Measurements from ENCODE around the gene PTPRR.

PTPRR gene

DNA sequence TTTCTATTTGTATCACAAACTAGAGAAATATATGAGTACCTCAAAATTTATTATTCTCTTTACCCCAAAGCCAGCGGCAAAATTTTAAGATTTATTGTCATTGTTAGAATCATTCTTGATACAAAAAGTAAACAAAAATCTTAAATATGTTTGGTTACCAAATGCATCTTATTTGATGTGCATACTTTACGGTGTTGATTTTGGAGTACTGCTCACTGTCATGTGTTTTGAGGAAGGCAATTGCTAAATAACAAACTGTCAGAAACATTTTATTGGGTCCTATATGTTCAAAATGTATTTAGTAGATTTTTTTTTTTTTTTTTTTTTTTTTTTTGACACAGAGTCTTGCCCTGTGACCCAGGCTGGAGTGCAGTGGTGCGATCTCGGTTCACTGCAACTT, 124.9 kb downstream of the PTPRR start:
- DNase-seq (ENCODE audit: low read depth), result no peak

DNA sequence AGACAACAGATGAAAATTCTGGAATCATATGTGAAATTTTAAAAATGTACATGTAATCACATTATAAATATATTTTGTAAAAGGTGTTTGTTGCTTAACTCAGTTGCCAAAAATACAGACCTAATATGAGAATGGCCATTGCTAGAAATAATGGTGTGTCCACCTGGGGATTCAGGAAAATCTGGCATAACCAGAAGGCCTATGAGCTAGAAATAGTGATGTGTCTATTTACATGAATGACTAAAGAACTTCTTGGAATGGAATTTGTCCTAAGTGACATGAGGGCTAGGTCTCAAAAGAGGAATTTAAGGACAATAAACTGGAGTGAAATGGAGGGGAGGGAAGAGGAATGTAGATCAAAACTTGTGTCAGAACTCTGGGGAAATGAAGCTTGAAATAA, 126.4 kb downstream of the PTPRR start:
- DNase-seq (ENCODE audit: low read depth), result no peak

DNA sequence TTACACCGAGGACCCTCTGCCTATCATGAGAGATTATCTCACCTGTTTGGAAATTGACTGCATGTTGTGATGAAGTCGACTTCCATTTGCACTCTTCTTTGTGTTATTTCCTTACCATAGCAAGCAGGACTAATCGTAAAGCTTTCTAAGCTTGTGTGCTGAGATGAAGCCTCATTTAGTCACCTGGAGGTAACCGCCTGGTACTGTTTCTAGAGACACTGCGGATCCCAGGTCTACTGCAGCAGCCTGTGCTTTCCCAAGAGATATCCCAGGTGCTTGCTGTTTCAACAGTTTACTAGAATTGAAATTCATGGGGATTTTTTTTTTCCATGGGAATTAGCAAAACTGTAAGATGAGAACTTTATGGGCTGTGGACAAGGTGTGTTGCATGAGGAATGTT, 131.8 kb downstream of the PTPRR start:
- no peak for DNase-seq (ENCODE audit: low read depth)

DNA sequence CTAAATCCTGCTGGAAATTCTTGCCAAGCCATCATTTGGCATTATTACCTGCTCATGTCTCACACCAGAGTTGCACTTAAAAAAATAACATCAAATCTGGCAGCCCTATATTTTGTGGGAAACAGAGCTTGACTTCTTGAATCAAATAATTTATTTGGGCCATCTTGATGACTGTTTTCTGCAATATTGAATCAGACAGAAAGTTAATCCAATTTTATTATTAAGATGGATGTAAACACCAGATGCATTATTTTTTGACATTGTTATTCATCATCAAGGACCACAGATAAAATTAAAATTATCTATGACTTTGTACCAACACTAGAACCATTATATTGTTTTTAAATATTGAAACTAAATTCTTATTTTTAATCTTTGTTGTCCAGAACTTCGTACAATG, 132.9 kb downstream of the PTPRR start:
- DNase-seq (ENCODE audit: low read depth), result no peak

DNA sequence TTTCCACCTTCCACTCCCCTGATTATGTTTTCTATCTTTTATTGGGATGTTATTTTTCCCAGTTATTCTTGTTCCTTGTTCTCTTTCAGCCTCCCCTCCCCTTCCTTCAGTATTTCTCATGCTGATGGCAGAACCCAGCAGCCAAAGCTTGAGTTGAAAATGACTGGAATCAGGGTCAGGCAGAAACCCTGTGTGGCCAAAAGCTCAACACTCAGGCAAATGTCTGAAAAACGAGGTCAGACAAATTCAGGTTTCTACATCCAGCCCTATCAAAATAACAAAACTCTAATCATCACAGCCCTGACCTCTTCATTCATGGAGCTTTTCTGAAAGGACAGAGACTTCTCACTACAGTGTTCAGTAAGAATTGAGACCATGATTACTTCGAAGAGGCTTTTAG, 134.6 kb downstream of the PTPRR start:
- DNase-seq (ENCODE audit: low read depth), result no peak

DNA sequence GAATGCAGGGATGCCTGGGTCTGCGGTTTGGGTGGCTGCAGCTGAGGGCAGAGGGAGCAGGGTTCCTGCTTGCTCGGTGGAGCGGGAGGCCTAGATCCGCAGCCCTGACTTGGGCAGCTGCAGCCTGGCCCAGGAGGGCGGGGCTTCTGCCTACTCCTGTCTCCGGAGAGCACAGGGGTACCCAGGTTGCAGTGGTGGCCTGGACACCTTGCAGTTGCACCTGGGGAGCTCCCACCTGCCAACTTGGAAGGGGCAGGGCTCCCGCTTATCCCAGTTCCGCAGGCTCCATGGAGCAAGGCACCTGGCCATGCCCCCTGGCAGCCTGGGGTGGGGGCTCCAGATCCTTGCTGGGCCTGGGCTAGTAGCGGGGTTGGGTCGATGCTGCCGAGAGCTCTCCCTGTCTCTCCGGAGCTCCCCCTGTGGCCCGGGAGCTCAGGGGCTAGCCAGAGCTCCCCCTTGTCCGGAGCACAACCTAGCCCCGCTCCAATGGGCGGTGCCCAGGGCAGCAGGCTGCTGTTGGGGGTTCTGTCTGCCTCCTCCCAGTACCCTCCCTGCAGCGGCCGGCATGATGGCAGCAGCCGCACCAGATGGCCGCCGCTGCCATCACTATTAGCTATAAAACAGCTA, 136.4 kb downstream of the PTPRR start:
- DNase-seq (ENCODE audit: low read depth), result no peak

DNA sequence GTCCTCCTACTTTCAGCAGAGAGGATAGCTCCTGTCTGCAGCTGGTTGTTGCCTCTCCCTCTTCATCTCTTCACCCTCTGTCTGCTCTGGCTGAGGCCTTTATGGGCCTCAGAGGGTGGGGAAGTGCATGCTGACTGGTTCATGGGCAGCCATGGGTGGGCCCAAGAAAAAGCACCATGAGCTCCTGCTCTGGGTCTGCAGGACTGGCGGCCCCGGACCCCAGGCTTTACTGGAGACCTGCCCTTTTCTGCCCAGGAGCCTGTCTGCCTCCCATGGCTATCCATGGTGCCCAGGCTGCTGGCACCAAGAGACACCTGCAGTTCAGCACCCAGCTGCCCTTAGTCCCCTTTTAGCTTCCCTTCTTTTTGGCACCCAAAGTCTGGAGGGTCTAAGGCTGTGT, 137.1 kb downstream of the PTPRR start:
- DNase-seq (ENCODE audit: low read depth), result no peak

DNA sequence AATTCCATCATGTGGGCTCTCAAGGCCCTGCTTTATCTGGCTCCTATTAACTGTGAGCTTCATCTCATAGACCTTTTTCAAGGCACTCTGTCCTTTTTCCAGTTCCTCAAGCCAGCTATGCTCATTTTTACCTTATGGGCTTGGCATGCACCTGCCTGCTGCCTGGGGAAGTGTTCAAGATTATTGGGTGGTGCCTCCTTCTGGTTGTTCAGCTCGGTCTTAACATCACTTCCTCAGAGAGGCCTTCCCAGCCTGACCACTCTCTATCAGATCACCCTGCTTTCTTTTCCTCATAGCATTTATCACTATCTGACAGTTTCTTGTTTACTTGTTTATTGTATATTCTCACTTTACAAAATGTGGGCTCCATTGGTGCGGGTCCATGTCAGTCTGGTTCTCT, 141.3 kb downstream of the PTPRR start:
- no peak for DNase-seq (ENCODE audit: low read depth)

DNA sequence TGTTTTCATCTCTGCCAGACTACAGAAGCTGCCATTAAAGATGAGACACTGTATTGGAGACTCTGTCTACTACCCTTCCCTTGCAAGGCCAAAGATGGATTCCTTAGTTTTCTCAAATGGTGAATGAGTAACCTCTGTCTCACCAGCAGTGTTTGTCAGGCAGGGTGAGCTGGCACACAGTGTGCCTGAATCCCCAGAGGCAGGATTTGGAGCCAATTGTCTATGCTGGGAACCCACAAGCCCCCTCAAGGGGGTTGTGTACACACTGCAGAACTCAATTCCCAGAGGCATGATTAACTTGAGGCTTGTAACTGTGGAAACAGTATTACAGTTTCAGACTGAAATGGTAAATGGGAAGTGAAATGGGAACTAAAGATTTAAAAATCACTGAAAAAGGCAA, 146.5 kb downstream of the PTPRR start:
- no peak for DNase-seq (ENCODE audit: low read depth)

DNA sequence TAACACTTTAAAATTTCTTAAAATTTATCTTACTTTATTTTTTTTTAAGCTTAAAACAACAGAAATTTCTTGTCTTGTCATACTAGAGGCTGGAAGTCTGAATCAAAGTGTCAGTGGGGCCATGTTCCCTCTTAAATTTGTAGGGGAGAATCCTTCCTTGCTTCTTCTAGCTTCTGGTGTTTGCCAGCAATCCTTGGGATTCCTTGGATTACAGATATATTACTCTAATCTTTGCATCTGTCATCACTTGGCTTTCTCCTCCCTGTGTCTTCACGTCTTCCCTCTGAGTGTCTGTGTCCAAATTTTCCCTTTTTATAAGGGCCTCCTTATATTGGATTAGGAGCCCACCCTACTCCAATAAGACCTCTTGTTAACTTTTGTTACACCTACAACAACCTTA, 147.7 kb downstream of the PTPRR start:
- no peak for DNase-seq (ENCODE audit: low read depth)

DNA sequence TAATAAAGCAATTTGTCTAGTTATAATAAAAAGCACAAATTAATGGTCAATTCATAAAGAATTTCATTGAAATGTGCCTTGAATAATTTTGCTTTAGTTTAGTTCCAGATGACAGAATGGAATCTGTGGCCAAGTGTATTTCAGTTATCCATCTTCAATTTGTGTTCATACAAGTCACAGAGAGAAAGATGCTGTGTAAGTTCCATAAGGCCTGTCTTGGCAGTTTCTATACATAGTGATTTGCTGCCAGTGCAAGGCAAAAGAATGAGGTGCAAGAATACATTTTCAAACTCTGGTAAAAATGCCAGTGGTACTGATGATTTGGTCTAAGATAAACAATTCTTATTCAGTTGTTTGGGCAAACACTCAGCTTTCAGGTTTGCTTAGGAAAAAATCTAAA, 149.0 kb downstream of the PTPRR start:
- no peak for DNase-seq (ENCODE audit: low read depth)

DNA sequence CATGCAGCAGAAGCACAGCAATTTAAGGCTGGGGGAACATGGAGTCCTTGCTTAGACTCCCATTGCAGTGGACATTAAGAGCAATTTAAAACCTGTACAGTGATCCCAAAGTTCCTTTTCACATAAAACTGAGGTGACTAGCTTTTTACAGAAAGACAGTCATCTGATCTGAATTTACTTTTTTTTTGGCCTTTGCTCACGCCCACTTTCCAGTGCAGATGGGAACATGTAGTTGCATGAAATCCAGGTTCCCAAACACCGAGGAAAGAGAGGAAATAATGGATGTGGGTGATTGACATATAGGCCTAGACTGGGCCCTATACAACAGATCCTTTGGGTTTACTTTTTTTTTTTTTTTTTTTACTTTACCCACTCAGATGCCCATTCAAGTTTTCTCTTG, 156.9 kb downstream of the PTPRR start:
- DNase-seq (ENCODE audit: low read depth), result no peak

DNA sequence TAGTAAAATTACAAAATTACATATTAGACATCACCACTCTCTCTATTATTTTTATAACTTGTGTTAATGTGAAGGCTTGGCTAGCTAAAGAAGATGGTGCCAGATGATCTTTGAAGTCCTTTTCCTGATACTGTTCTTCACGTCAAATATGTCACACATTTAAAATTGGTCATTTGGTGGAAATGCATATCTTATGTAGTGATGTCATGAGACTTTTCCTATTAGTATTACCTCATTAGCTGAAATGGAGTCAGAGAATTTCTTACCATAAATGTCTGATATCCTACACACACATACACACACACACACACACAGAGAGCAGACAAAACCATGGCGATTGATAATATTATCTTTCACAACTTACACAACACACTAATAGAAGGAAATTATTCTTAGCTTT, 158.5 kb downstream of the PTPRR start:
- no peak for DNase-seq (ENCODE audit: low read depth)

DNA sequence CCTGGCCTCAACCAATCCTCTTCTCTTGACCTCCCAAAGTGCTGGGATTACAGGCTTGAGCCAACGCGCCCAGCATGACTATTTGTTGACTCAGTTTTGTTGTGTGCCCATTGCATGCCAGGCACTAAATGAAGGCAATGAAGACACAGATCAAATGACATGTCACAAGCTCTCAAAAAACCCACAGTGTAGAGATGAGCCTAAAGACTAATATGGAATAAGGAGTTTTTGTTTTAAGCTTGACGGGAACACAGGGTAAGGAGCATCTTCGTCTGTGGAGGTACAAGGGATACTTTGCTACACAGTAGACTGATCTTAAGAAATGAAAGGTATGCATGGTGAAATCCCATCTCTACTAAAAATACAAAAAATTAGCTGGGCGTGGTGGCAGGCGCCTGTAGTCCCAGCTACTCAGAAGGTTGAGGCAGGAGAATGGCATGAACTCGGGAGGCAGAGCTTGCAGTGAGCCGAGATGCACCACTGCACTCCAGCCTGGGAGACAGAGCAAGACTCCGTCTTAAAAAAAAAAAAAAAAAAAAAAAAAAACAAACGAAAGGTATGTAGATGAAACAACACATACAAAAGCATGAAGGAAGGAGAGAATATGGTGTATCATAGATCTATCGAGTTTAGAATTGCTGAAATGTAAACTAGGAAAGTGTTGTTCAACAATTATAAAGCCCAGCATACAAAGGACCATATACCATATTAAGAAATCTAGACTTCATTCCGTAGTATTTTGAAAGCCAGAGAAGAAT, 161.2 kb downstream of the PTPRR start:
- no peak for DNase-seq (ENCODE audit: low read depth)

DNA sequence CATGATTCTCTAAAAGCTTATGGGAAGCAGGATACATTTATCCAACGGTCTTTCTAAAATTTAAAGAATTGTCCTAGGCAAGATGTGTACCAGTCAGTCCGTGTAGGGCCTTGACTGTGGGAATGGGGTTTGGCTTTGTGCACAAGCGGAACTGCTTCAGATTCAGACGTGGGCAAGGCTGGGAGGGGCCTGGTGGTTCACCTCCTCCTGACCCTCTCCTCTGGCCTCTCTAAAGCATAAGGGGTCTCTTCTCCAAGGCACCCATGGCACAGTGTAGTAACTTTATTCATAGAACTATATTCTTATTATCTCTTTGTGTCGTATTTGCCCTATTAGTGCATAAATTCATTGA, 162.1 kb downstream of the PTPRR start:
- no peak for DNase-seq (ENCODE audit: low read depth)

DNA sequence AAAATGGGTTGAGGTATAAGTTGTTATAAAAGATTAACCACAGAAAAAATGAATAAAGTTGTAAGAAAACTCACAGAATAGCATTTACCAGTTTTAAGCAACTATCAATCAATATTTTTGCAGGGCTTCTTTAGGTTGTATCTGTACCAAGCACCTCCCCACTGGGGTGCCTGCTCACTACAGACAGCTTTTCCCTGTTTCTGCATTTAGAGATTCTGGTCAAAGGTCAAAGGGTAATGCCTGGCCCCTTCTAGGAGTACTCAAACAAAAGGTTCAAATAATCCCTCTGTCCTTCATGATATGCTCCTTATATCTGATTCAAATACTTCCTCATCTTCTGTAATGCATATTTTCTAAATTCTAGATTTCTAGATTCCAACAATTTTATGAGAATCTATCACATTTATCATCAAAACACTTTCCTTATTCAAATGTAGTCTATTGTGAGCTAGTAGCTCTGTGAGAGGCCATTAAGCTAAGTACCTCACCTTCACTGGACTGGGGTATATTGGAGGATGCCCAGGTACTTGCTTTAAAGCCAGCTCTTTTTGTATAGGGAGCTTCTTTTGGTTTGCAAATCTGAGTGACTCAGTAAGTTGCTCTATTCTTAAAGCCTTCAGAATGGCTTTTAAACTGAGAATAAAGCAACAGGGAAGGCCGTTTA, 162.6 kb downstream of the PTPRR start:
- DNase-seq (ENCODE audit: low read depth), result no peak

DNA sequence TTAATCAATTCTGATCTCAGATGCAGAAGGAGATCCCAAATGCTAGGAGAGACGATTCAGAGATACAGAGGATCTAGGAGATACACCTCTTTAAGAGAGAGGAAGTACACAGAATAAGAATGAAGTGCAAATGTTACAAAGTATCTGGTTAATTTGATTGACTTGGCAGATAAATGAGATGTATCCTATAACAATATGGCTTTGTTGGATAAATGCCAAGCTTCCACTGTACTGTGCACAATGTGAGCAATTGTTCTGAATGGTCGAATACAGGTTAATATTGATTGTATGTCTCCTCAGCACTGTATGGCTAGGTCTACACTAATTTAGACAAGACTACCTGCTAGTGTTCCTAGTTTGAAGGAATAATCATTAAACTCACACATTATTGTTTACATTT, 163.7 kb downstream of the PTPRR start:
- no peak for DNase-seq (ENCODE audit: low read depth)

DNA sequence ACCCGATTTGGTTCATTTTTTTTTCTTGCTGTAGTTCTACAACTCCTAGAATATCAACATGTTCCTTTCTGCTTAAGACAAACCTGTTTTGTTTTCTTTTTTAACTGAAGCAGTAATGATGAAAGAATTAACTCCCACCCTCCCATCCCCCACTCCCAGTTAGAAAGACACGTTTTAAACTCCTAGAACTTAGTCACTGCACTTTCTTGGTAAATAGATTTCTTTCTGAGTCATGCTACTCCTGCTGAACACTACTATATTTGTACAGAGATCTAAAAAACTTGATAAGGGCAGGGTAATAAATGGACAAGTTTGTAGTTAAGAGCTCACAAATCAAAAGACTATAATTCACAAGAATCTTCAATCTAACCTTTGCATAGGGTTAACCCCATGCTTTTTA, 164.4 kb downstream of the PTPRR start:
- peak; percentile 75 for DNase-seq (ENCODE audit: low read depth)

DNA sequence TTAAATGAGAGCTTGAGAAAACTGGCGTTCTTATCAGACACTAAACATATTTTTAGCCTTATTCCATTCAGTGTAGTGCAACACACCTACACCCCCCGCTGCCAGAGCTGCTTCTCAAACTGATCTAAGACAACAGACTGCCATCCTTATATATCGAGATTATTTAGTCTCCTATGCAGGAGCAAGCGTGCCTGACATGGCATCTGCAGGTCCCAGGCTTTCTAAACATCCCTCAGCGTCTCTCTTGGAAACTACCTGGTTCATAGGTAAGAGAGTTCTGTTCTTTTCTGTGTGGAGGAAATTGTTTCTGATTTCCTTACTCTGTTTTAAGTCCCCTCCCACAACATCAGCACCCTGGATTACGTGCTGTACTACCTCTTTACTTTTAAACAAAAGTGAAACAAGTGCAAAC, 166.2 kb downstream of the PTPRR start:
- DNase-seq (ENCODE audit: low read depth), result no peak

DNA sequence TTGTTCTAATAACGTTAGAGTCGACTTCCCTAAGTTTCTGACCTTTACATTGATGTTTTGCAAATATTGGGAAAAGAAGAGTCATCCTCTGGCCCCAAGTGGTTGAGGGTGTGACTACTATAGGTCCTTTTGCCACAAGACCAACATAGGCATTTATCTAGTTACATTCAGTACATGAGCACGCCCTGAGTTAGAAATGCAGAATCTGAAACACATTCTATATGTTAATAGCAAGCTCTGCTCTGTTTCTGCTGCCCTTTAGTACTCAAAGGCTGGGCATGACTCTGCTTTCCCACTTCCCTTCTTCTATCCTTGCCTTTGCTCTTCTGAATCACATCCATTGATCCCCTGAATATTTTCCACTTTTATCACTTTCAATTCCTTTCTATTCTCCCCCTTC, 168.2 kb downstream of the PTPRR start:
- no peak for DNase-seq (ENCODE audit: low read depth)

DNA sequence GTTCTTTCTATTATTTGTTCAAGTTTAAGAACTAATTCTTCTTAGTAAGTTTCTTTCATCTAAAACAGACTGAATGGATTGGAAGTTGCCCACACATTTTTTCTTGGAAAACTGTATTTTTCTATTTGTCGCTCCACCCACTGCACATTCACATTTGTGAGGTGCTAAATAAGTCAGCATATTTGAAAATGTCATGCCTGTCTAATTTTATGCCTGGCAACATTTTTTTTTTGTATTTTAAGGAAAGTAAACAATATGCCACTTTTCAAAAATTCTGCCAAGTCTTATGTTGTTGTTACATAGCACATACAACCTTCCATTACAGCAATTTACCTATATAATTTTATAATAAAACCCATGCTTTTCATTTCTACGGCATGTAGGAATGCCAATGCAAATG, 170.6 kb downstream of the PTPRR start:
- DNase-seq (ENCODE audit: low read depth), result no peak

DNA sequence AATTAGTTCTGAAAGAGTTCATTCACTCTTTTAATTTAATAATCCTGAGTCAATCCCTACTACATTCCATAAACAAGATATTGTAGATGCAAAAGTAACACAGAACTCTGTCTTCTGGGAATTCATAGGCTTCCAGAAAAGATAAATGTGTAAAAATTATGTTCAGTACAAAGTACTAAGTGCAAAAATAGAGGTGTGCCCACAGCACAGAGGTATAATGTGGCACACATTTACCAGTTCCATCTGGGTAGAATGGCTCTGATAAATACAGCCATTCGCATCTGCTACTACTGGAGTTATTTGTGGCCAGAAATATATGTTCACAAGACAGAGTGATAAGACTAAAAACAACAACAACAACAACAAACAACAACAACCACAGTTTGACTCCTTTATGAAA, 171.7 kb downstream of the PTPRR start:
- DNase-seq (ENCODE audit: low read depth), result no peak

DNA sequence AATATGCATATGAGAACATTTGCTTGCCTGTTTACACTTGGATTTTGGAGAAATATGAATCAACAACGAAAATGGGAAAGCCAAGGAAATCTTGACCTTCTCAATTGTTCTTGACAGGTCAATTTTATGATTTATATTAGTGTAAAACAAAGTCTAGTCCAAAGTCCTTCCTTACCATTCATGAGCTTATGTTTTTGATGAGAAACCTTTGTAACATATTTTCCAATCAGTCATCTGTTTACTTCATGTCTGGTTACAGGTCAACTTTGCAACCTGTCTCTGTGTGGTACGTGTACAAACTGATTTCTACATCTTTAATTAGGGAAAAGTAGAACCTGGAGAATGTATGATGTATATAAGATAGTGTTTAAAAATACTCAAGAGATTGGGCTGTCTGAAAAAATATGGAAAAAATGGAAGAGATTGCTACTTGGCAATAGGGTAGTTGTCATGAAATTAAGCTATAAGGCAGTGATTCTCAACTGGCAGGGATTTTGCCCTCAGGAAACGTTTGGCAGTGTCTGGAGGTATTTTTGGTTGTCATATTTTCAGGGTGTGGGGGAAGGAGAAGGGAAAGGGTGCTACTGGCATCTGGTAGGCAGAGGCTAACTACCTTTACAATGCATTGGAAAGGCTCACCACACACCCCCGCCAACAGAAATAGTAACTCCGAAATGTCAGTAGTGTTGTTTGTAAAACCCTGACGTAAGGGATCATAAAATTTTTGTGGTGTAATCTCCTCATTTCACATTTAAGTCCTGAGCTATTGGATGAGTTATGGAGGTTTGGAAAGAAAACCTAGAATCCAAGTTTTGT, 172.9 kb downstream of the PTPRR start:
- DNase-seq (ENCODE audit: low read depth), result no peak
